Duodenal mucosa (tissue), 2 donors: Measurements from ENCODE around the gene TMEM175.

Experiments used
- H3K27ac ChIP-seq: one replicate; pipeline ENCODE4 v1.7.0; 2013; ENCODE audit warnings: low read depth, low read length
- H3K27me3 ChIP-seq, 2 donors: one replicate each; pipeline ENCODE4 v1.7.0; 2013; ENCODE audit warnings: low read length in 2 of 2, control low read depth in 1 of 2; ENCODE audit not compliant: insufficient read depth in 2 of 2, control insufficient read depth in 1 of 2
- H3K36me3 ChIP-seq, 2 donors: one replicate each; pipeline ENCODE4 v1.7.0; 2013; ENCODE audit warnings: low read length in 2 of 2, control low read depth in 1 of 2; ENCODE audit not compliant: insufficient read depth in 2 of 2, control insufficient read depth in 1 of 2
- H3K4me1 ChIP-seq, 2 donors: one replicate each; pipeline ENCODE4 v1.7.0; 2013; ENCODE audit warnings: low read length in 2 of 2, control low read depth in 1 of 2; ENCODE audit not compliant: insufficient read depth in 2 of 2, control insufficient read depth in 1 of 2
- H3K4me3 ChIP-seq, 2 donors: one replicate each; pipeline ENCODE4 v1.7.0; 2013; ENCODE audit warnings: low read length in 2 of 2, low read depth in 1 of 2
- H3K9ac ChIP-seq, 2 donors: one replicate each; pipeline ENCODE4 v1.7.0; 2013; ENCODE audit warnings: low read length in 2 of 2, low read depth in 1 of 2
- H3K9me3 ChIP-seq, 2 donors: one replicate each; pipeline ENCODE4 v1.7.0; 2013; ENCODE audit warnings: low read length in 2 of 2, control low read depth in 1 of 2; ENCODE audit not compliant: control insufficient read depth in 1 of 2

Gene TMEM175

GRCh38 chr4:898869-899555 lies 33.2 kb upstream of the TMEM175 start:
- Histone ChIP-seq H3K36me3 (peaks cover 25 to 77% of the 10 kb centered on the region in 2 donors), H3K9me3 (no peaks in the 10 kb centered on the region), H3K4me1 (no peaks in the 10 kb centered on the region), H3K27ac (no peak overlapping the region), H3K4me3 (no peak overlapping the region), H3K27me3 (no peaks in the 10 kb centered on the region), H3K9ac (no peak overlapping the region)

GRCh38 chr4:899556-899906 lies 32.7 kb upstream of the TMEM175 start:
- H3K27ac ChIP-seq = no peak overlapping the region
- no peak overlapping the region for H3K4me3 ChIP-seq
- no peaks in the 10 kb centered on the region for H3K27me3 ChIP-seq
- H3K9me3 ChIP-seq = no peaks in the 10 kb centered on the region
- H3K4me1 ChIP-seq = no peaks in the 10 kb centered on the region
- no peak overlapping the region for H3K9ac ChIP-seq
- H3K36me3 ChIP-seq = peaks cover 21 to 74% of the 10 kb centered on the region in 2 donors

- H3K4me1 ChIP-seq = no peaks in the 10 kb centered on the region
- H3K27me3 ChIP-seq = no peaks in the 10 kb centered on the region
- H3K4me3 ChIP-seq = no peak overlapping the region
- H3K27ac ChIP-seq = no peak overlapping the region
- H3K9me3 ChIP-seq = no peaks in the 10 kb centered on the region
- peaks cover 20 to 77% of the 10 kb centered on the region in 2 donors for H3K36me3 ChIP-seq
- no peak overlapping the region for H3K9ac ChIP-seq
Measured at GRCh38 chr4:900073-900472, 32.2 kb upstream of the TMEM175 start.

GRCh38 chr4:900721-901120 lies 31.5 kb upstream of the TMEM175 start:
- no peaks in the 10 kb centered on the region for H3K27me3 ChIP-seq
- H3K9me3 ChIP-seq = peaks cover 0 to 3% of the 10 kb centered on the region in 2 donors
- no peak overlapping the region for H3K9ac ChIP-seq
- peaks cover 14 to 76% of the 10 kb centered on the region in 2 donors for H3K36me3 ChIP-seq
- H3K4me3 ChIP-seq = no peak overlapping the region
- no peaks in the 10 kb centered on the region for H3K4me1 ChIP-seq
- no peak overlapping the region for H3K27ac ChIP-seq

- H3K4me1 ChIP-seq = no peaks in the 10 kb centered on the region
- H3K27me3 ChIP-seq = no peaks in the 10 kb centered on the region
- H3K36me3 ChIP-seq = peaks cover 14 to 76% of the 10 kb centered on the region in 2 donors
- peaks cover 0 to 4% of the 10 kb centered on the region in 2 donors for H3K9me3 ChIP-seq
- no peak overlapping the region for H3K4me3 ChIP-seq
- no peak overlapping the region for H3K9ac ChIP-seq
- H3K27ac ChIP-seq = no peak overlapping the region
Measured at GRCh38 chr4:901192-901910, 30.9 kb upstream of the TMEM175 start.

- H3K36me3 ChIP-seq = peaks cover 8 to 75% of the 10 kb centered on the region in 2 donors
- H3K9me3 ChIP-seq = peaks cover 0 to 4% of the 10 kb centered on the region in 2 donors
- no peak overlapping the region for H3K27ac ChIP-seq
- H3K4me1 ChIP-seq = no peaks in the 10 kb centered on the region
- no peak overlapping the region for H3K4me3 ChIP-seq
- H3K9ac ChIP-seq = no peak overlapping the region
- H3K27me3 ChIP-seq = no peaks in the 10 kb centered on the region
Measured at GRCh38 chr4:903066-904046, 28.9 kb upstream of the TMEM175 start.

GRCh38 chr4:905485-906338 lies 26.5 kb upstream of the TMEM175 start:
- Histone ChIP-seq H3K9ac (no peak overlapping the region), H3K27me3 (no peaks in the 10 kb centered on the region), H3K27ac (no peak overlapping the region), H3K4me1 (no peaks in the 10 kb centered on the region), H3K4me3 (no peak overlapping the region), H3K36me3 (peaks cover 8 to 73% of the 10 kb centered on the region in 2 donors), H3K9me3 (peaks cover 0 to 4% of the 10 kb centered on the region in 2 donors)

- Histone ChIP-seq H3K9ac (no peak overlapping the region), H3K4me1 (no peaks in the 10 kb centered on the region), H3K27ac (no peak overlapping the region), H3K27me3 (no peaks in the 10 kb centered on the region), H3K36me3 (peaks cover 14 to 74% of the 10 kb centered on the region in 2 donors), H3K4me3 (no peak overlapping the region), H3K9me3 (peaks cover 0 to 4% of the 10 kb centered on the region in 2 donors)
Measured at GRCh38 chr4:906339-907102, 25.7 kb upstream of the TMEM175 start.

- Histone ChIP-seq H3K4me1 (no peaks in the 10 kb centered on the region), H3K9ac (no peak overlapping the region), H3K4me3 (no peak overlapping the region), H3K27ac (no peak overlapping the region), H3K36me3 (peaks cover 18 to 77% of the 10 kb centered on the region in 2 donors), H3K9me3 (peaks cover 0 to 4% of the 10 kb centered on the region in 2 donors), H3K27me3 (no peaks in the 10 kb centered on the region)
Measured at GRCh38 chr4:907103-907400, 25.2 kb upstream of the TMEM175 start.
